ENCODE data around the gene C6orf118.

The C6orf118 gene

DNA sequence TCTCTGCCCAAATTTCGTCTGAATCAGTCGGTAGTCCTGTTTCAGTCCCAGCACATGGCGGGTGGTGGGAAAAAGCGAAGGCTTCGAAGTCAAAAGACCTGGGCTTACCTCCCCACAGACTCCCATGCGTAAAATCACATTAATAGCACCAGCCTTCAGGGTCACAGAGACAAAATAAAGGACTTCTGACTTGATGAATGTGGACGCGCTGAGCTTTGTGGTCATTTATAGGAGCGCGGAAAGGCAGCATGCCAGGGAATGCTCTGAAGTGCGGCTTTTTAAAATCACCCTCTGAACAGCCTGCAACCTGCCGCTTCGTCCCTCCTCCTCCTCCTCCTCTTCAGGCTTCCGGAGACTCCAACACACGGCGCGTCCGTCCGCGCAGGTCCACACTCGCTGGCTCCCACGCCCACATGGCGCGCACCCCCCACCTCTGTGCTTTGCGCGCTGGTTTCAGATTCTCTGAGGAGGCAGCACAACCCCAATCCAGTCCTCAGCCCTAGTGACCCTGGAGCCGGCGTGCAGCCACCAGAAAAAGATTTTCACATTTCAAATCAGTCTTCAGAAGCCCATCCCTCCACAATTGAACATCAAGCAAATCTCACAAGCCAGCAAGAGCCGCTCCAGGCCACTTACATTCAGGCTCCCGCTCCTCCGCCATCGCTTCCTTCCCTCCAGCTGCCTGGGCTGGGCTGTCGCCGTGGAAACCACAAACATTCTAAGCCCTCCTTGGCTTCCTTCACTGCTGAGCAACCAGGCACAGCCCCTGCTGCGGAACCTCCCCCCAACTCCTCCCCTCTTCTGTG lies at the start of gene C6orf118:
Gene C6orf118 (minus strand): TSS at position 680 of the 806 bp plus-strand sequence. CDS start 19 bp downstream, at position 661.
- H3K4me1 ChIP-seq (ENCODE audit: control insufficient read depth, low read length) = no peaks in the 10 kb centered on the region
- TF ChIP-seq, protein P1, sequence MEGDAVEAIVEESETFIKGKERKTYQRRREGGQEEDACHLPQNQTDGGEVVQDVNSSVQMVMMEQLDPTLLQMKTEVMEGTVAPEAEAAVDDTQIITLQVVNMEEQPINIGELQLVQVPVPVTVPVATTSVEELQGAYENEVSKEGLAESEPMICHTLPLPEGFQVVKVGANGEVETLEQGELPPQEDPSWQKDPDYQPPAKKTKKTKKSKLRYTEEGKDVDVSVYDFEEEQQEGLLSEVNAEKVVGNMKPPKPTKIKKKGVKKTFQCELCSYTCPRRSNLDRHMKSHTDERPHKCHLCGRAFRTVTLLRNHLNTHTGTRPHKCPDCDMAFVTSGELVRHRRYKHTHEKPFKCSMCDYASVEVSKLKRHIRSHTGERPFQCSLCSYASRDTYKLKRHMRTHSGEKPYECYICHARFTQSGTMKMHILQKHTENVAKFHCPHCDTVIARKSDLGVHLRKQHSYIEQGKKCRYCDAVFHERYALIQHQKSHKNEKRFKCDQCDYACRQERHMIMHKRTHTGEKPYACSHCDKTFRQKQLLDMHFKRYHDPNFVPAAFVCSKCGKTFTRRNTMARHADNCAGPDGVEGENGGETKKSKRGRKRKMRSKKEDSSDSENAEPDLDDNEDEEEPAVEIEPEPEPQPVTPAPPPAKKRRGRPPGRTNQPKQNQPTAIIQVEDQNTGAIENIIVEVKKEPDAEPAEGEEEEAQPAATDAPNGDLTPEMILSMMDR (IDR thresholded peaks at IDR 0.05; ENCODE audit: low read depth, low read length, poor library complexity, severe bottlenecking) = no peak
- TF ChIP-seq EZH2phosphoT487 (IDR thresholded peaks at IDR 0.05; ENCODE audit: borderline replicate concordance, low read length) = no peak
- H3K27me3 ChIP-seq (ENCODE audit: control insufficient read depth, low read length) = no peaks in the 10 kb centered on the region
- no peak within 1 kb of the TSS for H3K4me3 ChIP-seq (ENCODE audit: low read length)
- H3K36me3 ChIP-seq (ENCODE audit: control insufficient read depth, low read length) = no peaks in the 10 kb centered on the region
- no peaks in the 10 kb centered on the region for H3K9me3 ChIP-seq (ENCODE audit: control insufficient read depth, insufficient read depth, low read length)
- H3K9me2 ChIP-seq (replicated peaks; ENCODE audit: control insufficient read depth, low read length) = no peaks in the 10 kb centered on the region
- no peaks in the 10 kb centered on the region for H4K20me1 ChIP-seq (ENCODE audit: control insufficient read depth, insufficient read depth, low read depth, low read length)
- H3K4me2 ChIP-seq (ENCODE audit: low read length) = no peak within 1 kb of the TSS
- H3F3A ChIP-seq (ENCODE audit: control insufficient read depth, insufficient read depth) = no peaks in the 10 kb centered on the region
- H3K79me2 ChIP-seq (ENCODE audit: control insufficient read depth, low read length) = no peaks in the 10 kb centered on the region
- H3K27ac ChIP-seq (ENCODE audit: low read depth, low read length) = no peak within 1 kb of the TSS

DNA sequence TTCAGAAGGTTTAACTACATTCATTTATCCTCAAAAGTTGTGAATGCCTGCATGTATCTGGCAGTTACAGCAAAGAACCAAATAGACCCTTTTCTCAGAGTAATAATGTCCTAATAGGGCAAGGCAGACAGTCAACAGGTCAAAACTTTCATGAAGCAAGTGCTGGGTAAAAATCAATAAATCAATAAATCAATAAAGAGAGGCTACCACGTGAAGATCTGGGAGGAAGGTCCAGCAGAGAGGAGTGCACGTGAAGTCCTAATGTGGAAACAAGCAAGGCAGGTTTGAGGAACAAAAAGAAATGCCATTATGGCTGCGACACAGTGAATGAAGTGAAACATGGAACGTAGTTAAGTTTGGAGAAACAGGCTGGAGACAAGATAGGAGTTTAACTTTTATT lies 36.3 kb upstream of the C6orf118 start:
- H3K27me3 ChIP-seq (ENCODE audit: control insufficient read depth, low read length) = no peaks in the 10 kb centered on the region
- no peak overlapping the region for H3K4me2 ChIP-seq (ENCODE audit: low read length)
- TF ChIP-seq EZH2phosphoT487 (IDR thresholded peaks at IDR 0.05; ENCODE audit: borderline replicate concordance, low read length) = no peak
- TF ChIP-seq, protein P1 (IDR thresholded peaks at IDR 0.05; ENCODE audit: low read depth, low read length, poor library complexity, severe bottlenecking) = no peak
- no peak overlapping the region for H3K4me3 ChIP-seq (ENCODE audit: low read length)
- H3K9me2 ChIP-seq (replicated peaks; ENCODE audit: control insufficient read depth, low read length) = no peaks in the 10 kb centered on the region
- no peaks in the 10 kb centered on the region for H3K4me1 ChIP-seq (ENCODE audit: control insufficient read depth, low read length)
- no peaks in the 10 kb centered on the region for H3F3A ChIP-seq (ENCODE audit: control insufficient read depth, insufficient read depth)
- H3K9me3 ChIP-seq (ENCODE audit: control insufficient read depth, insufficient read depth, low read length) = no peaks in the 10 kb centered on the region
- H3K27ac ChIP-seq (ENCODE audit: low read depth, low read length) = no peak overlapping the region
- no peaks in the 10 kb centered on the region for H3K79me2 ChIP-seq (ENCODE audit: control insufficient read depth, low read length)
- H3K36me3 ChIP-seq (ENCODE audit: control insufficient read depth, low read length) = no peaks in the 10 kb centered on the region
- no peaks in the 10 kb centered on the region for H4K20me1 ChIP-seq (ENCODE audit: control insufficient read depth, insufficient read depth, low read depth, low read length)

DNA sequence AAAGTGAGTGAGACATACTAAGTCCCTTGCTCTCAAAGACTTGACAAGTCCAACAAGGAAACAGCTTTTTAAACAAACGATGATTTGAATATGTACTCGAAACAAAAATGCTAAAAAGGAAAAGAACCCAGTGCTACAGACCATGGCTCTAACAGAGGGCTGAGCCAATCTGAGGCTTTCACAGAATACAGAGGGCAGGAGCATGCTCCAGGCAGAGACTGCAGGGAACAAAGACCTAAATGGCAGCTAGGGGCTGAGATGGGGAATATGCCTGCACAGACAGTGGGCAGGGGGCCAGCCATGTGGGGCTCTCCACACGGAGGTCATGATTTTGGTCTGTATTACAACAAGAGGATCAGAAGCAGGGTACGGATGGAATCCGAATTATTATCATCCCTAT lies 31.1 kb upstream of the C6orf118 start:
- Histone ChIP-seq H3K4me2 (ENCODE audit: low read length) (no peak overlapping the region), H3K9me2 (replicated peaks; ENCODE audit: control insufficient read depth, low read length) (no peaks in the 10 kb centered on the region), H4K20me1 (ENCODE audit: control insufficient read depth, insufficient read depth, low read depth, low read length) (no peaks in the 10 kb centered on the region), H3K36me3 (ENCODE audit: control insufficient read depth, low read length) (no peaks in the 10 kb centered on the region), H3K4me3 (ENCODE audit: low read length) (no peak overlapping the region), H3K9me3 (ENCODE audit: control insufficient read depth, insufficient read depth, low read length) (no peaks in the 10 kb centered on the region), H3K79me2 (ENCODE audit: control insufficient read depth, low read length) (no peaks in the 10 kb centered on the region), H3K27me3 (ENCODE audit: control insufficient read depth, low read length) (no peaks in the 10 kb centered on the region), H3K27ac (ENCODE audit: low read depth, low read length) (no peak overlapping the region), H3F3A (ENCODE audit: control insufficient read depth, insufficient read depth) (no peaks in the 10 kb centered on the region), H3K4me1 (ENCODE audit: control insufficient read depth, low read length) (no peaks in the 10 kb centered on the region)
- TF ChIP-seq, protein P1 (IDR thresholded peaks at IDR 0.05; ENCODE audit: low read depth, low read length, poor library complexity, severe bottlenecking) = no peak
- TF ChIP-seq EZH2phosphoT487 (IDR thresholded peaks at IDR 0.05; ENCODE audit: borderline replicate concordance, low read length) = no peak

Data from DOHH2 (cell line).